SKM-1 (cell line): ENCODE data around the gene CLEC20A.

Source experiments
- DNase-seq: peaks from one replicate; lab custom pipeline; 2025; ENCODE audit not compliant: unreplicated experiment; lab: John Stamatoyannopoulos, UW

Gene CLEC20A

DNA sequence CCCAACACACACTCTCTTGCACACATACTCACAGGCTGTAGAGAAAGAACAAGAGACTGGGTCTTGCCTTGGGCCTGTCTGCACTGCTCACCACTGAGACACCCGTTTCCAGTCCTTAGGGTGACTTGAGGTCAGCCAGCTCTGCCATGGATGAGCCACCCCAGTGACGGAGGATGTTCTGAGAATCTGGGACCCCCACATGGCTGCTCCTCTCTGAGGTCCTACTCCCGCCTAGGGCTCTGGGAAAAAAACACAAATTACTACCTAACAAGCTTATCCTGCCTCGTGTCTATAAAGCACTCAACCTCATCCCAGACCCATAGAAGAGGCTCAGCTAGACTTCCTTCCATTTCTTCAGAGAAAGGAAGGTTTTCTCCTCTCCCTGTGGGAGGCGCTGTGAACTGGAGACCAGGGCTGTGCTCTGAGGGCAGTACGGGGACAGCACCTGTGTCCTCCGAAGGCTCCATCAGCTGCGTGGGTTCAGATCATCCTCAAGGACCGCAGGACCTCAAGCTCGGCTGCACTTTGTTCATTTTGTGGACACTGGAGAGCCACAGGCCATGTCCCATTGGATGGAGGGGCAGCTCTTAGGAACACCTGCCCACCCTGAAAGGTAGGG is 4.3 kb upstream of the CLEC20A start:
- DNase-seq: no peak

DNA sequence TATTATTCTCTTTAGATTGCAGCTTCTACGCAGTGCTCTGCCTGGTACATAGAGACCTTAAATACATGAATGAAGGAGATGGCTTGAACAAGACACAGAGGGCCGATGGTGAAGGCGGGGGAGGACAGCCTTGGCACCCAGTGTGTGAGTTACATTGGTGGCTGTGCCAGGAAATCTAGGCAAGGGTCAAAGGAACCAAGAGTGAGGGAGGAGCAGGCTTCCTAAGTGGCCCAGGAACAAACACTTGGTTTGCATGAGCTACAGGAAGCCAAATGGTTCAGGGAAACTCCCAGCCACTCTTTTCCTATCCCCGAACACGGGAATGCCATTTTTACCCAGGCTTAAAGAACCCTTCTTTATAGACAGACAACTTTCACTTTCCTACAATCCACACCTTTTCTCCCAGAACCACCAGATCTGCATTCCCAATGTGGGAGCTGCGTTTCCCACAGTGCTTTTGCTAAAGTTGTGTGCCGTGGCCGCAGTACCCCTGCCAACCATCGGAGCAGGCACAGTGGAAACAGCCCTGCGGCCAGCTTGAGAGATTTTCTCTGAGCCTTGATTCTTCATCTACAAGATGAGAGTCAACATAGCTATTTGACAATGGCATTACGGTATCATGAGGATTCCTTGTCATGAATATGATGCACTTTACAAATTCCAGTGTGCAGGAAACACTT is 3.5 kb upstream of the CLEC20A start:
- DNase-seq: no peak

DNA sequence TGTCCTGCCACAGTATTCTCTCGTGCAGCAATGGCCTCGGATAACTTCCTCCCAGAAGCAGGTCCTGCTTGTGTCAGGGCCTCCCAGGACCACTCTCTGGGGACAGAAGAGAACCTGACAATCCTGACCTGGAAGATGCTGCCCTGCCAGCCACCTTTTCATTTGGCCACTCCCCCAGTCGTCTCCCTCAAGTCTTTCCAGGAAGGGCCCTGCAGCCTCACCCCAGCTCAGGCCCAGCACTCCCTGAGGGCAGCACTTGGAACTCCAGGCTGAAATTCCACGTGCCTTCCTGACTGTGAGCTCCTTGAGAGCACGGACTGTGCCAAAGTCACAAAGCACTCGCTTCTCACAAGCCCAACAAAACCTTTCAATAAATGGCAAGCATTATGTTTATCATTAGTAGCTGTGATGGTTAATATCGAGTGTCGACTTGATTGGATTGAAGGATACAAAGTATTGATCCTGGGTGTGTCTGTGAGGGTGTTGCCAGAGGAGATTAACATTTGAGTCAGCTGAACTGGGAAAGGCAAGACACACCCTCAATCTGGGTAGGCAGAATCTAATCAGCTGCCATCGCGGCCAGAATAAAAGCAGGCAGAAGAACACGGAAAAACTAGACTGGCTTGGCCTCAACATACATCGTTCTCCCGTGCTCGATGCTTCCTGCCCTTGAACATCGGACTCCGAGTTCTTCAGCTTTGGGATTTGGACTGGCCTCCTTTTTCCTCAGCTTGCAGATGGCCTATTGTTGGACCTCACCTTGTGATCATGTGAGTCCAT is 2.3 kb upstream of the CLEC20A start:
- DNase-seq: no peak

DNA sequence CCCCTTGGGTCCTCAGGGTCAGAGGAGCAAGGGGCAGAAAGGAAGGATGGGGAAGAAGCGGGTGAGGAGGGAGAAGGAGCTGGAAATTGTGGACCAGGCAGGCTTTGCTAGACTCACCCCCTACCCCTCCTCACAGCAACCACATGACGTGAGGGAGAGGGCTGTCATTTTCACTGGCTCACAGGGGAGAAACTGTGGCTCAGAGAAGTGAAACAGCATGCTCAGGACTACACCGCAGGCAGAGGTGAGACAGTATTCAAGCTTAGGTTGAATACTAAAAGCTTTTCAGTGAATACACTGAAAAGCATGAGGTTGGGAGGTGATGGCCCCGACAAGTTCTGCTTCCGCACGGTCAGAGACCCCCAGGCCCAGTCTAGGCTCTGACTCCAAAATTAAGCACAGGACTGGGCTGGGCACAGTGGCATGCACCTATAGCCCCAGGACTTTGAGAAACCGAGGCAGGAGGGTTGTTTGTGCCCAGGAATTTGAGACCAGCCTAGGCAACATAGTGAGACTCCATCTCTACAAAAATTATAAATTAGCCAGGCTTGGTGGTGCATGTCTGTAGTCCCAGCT is 1.2 kb upstream of the CLEC20A start:
- no peak for DNase-seq

DNA sequence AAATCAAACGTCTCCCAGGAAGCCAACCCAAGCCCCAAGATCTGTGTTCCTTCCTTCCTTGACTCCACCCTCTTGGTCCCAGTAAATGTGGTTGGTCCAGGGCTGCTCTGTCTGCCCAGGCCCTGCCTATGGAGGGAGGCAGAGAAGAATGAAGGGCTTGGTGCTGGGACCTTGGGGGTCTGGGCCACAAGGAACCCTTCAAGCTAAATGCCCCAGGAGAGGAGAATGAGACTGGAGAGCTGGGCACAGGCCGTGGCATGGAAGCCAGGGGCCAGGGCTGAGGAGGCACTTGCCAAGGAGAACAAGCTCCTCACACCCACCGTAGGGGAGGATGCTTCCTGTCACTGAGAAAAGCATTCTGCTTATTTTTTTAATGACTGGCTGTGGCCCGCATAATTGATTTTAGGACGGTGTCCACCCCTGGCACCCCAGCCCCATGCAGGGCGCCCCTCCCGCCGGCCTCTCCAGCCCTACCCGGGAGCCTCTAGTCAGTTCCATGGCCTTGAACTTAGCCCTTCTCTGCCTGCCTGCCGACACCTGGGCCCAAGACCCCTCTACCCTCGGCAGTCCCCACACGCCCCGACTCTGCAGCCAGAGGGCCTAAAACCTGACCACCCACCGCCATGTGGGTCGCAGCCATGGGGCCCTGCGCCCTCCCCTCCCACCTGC is 889 bp downstream of the CLEC20A start:
- DNase-seq: no peak

DNA sequence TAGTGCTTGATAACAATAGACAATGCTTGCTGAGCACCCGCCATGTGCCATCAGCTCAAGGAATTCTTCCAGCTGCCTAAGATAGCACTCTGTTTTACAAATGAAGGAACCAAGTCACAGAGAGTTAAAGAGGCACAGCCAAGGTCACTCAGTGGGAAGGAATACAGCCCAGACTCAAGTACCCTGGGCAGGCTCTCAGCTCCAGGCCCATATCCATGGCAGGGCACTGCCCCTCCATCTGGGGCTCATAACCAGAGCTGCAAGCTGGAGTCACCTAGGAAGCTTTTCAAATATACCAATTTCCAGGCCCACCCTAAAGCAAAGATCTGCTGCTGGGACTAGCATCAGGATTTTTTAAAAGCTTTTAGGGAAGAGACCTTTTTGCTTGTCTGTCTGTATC is 1.6 kb downstream of the CLEC20A start:
- no peak for DNase-seq

DNA sequence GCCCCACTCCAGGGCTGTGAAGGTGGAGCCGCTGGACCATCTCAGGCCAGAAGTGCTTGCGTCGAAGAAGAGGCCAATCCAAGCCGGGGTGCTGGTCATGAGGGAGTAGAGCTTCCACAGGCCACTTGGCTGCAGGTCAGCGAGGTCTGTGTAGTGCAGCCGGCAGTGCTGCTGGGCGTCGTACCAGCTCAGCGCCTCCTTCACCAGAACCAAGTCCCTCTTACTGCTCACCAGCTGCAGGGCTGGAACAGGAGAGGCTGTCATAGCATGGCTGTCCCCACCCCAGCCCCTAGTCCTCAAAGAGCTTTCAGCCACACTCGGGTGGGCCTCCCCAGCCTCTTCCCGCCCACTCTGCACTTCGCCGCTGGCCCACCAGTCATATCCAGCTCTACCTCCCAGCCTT is 2.2 kb downstream of the CLEC20A start:
- no peak for DNase-seq

DNA sequence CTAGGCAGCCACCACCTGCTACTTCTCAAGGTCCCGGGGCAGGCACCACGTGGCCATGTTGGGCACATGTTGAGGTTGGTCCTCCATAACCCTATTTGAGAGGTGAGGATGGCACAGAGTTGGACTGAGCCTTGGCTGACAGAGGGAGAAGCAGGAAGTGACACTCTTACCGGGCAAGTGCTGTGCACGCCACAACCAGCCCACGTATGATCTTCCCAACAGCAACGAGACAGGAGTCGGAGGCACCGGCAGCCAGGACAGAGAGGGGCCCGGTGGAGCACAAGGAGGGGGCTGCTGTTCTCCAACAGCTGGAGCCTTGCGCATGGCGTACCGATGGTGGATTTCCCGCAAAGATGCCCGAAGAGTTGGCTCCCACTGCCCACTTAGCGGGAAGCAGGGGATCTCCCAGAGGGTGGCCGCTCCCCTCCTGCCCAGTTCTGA is 3.4 kb downstream of the CLEC20A start:
- no peak for DNase-seq

DNA sequence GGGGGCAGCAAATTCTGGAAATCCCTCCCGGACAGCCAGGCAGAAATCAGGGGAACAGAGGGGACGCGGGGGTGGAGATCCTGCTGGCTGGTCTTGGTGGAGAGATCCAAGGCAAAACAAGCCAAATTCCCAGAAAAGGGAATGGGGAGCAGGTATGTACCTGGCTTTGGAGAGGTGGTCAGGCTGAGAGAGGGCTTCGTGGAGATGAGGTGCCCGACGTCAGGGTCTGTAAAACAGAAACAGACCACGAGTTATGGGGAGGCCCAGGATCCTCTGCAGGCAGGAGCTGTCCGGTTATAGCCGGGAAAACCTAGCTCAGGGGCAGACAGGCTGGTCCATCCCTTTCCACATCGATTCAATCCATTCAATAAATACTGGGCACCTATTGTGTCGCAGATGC is 4.4 kb downstream of the CLEC20A start:
- no peak for DNase-seq

DNA sequence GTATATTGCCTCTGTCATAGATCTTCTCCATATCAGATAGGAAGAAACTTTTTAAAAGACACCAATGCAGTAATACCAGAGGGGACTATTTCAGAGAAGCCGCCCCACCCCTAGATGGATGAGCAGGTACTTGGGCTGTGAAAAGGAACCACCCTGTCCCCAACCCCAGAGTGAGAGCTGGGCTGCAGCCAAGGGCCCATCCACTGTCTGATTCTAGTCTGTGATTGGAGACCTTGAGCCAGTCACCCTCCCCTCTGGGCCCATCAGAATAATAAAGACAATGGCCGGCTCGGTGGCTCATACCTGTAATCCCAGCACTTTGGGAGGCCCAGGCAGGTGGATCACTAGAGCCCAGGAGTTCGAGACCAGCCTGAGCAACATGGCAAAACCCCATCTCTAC is 5.0 kb downstream of the CLEC20A start:
- DNase-seq: no peak

DNA sequence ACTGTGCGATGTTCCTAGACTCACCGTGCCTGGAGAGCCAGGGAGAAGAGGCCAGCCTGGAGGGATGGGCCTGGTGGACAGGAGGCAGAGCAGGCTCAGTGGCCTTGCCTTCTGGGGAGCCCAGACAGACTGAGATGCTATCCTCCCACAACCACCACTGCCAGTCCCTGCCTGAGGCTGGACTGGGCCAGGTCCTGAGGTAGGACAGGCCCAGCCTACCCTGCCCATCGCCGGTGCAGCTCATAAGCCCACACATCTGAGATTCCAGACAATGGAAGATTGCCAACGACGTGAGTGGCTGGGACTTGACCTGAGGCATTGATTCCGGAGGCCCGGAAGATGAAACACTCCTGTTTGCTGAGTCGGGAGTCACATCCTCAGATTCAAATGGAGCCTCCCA is 5.8 kb downstream of the CLEC20A start:
- DNase-seq: no peak

DNA sequence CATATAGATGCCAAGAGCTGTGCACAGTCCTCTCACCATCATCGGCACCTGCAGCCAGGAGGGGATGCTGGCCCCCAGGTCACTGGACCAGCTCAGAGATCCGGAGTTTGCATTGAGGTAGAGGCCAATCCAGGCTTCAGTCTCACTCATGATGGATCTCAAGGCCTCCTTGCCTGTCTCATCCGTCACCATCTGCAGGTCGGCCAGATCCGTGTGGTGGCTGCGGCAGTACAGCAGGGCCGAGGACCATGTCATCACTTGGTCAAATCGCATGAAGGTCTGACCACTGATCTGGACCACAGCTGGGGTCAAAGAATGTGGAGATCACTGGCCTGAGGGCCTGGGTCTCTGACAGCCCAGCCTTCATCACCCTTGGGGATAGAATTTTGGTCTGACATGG is 6.6 kb downstream of the CLEC20A start:
- DNase-seq: no peak

DNA sequence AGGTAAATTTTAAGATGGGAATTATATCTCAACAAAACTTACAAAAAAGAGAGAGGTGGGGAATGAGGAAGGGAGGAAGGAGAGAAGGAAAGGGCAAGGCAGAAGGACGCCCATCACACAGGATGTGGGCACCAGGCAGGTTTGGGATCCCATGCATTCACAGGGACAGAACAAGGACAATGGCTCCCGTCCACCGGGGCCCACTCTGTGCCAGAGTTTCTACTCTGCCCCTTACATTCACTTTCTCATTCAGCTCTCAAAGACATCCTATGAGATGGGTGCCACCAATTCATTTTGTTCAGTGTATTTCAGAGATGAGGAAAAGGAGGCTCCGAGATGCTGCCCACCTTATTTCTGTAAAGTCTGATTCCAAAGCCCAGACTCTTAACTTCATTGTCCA is 7.4 kb downstream of the CLEC20A start:
- DNase-seq: no peak

DNA sequence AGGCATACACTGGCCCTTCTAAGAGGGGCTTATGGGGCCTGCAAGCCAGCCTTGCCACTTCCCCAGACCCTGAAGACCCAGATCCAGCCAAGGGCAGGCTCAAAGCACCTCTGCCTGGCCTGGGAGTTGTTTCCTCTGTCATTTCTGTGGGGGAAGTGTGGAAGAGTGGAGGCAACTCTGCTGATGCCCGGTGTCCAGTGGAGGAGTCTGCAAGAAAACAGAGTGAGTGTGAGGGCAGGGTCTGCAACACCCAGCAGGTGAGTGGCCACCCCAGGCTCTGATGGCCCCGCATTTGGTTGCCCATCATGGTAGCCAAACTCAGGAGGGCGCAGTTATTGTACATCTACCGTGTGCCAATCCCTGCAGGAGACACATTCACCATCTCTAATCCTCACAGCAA is 8.4 kb downstream of the CLEC20A start:
- DNase-seq: no peak

DNA sequence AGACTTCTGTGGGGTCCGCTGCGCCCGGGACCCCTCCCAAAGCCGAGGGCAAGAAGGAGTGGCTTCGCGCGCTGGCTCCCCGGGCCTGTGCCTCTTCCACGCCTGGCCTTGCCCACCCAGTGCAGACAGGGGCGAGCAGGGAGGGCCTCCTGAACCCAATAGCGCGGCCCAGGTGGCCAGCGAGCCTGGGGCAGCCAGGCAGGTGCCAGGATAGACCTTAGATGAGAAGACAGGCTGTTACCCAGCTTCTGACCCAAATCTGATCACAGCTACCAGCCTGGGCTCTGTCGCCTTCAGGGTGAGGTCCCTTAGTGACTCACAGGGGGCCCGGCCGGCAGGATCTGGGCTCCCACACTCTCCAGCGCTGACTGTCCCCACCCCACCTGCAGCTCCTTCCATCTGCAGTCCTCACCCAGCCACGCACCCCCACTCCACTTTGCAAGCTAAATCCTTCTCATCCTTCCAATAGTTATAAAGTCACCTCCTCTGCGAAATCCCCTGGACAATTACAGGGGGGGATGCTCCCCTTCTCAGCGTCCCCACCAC is 9.6 kb downstream of the CLEC20A start:
- DNase-seq: no peak

DNA sequence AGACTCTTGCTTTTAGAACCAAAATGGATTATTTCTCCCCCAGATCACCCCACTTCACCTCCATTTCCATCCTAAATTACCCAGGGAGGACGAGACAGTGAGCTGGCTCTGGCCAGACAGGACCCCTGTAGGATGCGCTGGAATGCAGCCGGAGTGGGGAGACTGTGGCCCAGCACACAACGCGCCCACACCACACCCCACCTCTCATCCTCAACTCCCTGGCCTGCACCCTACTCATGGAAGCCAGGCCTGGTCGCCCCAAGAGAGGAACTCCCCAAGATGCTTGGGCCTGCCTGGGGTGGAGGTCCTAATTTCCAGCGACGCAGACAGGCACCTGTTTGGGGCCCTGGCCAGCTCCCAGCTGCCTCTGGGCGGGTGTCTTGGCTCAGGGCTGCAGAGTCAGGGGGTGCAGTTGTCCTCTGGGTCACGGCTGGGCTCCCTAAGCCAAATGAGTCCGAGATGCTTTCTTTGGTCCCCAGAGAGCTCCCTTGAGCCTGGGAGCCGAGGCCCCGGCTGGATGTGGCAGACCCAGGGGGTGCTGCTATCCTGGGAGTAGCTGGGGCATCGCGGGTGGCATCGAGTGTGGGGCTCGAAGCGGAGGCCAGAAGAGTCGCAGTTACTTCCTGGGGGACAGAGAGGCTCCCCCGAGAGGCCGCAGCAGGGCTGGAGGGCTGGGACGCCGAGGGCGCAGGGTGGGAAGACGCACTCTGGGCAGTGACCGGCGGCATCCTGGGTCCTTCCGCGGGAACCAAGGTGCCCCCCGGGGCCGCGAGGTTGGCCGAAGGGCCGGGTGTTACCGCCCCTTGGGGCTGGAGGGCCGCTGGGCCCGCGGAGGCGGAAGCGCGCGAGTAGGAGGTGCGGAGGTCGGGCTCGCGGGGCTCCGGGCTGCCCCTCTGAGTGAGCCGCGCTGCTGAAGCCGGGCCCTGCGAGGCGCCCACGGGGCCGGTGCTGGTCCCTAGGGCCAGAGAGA is 10.4 kb downstream of the CLEC20A start:
- DNase-seq: no peak

DNA sequence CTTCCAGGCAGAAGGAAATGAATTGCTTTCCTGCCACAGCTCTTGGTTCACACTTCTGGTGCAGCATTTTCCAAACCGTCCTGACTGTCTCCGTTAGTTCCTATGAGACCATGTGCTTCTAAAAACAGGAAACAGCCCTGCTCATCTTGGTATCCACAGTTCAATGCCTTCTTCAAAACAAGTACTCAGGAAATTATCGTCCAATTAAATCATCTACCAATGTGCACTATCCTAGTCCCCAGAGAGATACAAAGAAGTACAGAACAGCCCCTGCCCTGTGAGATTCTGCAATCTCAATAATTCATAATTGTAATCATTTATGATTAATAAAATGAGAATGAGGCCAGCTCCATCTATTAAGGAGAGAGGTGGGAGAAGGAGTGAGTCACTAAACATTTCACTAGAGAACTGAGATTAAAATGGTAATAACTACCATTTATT is 11.2 kb downstream of the CLEC20A start:
- DNase-seq: no peak

DNA sequence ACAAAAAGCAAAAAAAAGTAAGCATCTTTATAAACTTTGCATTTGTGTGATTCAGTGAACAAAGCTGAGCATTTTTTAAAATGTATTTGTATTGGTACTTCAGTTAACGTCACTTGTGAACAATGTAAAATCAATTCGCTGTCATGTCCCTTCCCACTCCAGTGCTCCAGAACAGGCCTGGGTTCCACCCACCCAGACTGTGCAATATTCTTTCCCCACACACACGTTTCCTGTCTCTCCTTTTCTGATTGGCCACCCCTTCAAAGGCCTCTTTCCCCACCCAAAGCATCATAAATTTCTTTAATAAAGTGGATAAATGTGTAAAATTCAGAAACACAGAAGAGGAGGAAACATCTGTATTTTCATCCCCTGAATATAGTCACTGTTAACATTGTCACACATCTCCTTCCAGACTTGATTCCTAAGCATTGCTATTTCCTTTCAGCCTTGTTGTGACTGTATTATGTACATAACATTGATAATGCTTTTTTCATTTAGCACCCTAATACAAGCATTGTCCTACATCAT is 12.0 kb downstream of the CLEC20A start:
- DNase-seq: no peak

DNA sequence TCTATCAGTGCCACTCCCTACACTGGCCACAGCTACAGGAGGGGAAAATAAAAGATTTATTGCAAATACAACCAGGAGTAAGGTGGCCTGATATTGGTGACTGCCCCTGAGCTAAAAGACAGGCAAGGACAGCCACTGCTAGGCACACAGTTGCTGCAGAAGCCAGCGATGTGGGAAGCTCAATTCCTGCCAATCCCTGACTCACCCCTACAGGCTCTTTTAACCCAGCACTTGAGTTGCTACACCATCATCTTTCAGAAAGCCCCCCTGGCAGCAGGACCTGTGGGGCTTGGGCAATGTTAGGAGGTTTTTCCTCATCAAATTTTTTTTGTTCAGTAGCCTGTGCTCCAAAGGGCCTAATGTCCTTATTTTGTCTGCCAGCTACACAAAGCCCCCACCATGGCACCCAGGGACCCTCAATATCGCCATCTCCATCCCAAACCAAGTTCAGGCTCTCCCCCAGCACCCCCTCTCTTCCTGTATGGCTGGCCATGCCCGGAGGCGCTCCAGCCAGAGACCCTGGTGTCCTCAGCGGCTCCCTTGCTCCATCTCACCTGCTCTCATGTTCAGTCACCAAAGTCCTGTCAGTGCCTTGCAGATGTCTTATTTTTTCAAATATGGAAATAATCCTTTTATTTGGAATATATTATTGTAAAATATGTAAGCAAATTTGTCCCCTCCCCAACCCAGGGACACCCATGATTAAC is 13.4 kb downstream of the CLEC20A start:
- DNase-seq: no peak
